Testis (tissue), 2 donors: ENCODE data around the gene FBXW7.

Source experiments
- CTCF ChIP-seq, 3 experiments: fragments of 450-650 bp in 2 of 3; fragments of 200-600 bp in 1 of 3; sonication (generic) in 1 of 3; IDR thresholded peaks; one replicate each; pipeline ENCODE4 v1.5.1; 2016 to 2019; ENCODE audit warnings: antibody characterized with exemption in 3 of 3, mild to moderate bottlenecking in 2 of 3, moderate library complexity in 1 of 3
- POLR2A ChIP-seq: fragments of 450-650 bp; IDR thresholded peaks from one replicate; pipeline ENCODE4 v1.6.1; 2017; ENCODE audit warnings: antibody characterized with exemption, mild to moderate bottlenecking, moderate library complexity

- no peak for TF ChIP-seq POLR2A
- TF ChIP-seq CTCF (IDR thresholded peaks at IDR 0.05): no peak
Measured at GRCh38 chr4:152539556-152540292, 3.8 kb upstream of the FBXW7 start.
